ENCODE results near the gene CRYAB.

DNA sequence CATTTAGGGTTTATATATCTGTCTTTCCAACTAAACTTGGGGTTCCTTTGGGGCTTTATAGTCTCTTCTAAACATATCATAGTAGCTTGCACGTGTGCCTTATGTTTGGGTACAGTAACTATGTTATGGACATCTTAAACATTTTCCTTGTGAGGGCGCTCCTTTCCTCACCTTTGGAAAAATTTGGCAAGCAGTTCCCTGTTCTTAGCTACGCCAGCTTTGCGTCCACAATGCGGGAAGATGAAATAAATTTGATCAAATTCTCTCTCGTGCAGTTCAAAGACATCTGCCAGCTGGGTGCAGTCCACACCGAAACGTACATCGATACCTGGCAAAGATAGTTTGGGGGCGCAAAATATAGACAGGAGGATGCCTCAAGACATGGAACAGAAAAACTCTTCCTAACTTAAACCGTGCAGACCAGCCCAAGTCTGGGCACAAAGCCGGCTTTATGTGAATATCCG is 33.2 kb downstream of the CRYAB start:
- TF ChIP-seq, protein P1, sequence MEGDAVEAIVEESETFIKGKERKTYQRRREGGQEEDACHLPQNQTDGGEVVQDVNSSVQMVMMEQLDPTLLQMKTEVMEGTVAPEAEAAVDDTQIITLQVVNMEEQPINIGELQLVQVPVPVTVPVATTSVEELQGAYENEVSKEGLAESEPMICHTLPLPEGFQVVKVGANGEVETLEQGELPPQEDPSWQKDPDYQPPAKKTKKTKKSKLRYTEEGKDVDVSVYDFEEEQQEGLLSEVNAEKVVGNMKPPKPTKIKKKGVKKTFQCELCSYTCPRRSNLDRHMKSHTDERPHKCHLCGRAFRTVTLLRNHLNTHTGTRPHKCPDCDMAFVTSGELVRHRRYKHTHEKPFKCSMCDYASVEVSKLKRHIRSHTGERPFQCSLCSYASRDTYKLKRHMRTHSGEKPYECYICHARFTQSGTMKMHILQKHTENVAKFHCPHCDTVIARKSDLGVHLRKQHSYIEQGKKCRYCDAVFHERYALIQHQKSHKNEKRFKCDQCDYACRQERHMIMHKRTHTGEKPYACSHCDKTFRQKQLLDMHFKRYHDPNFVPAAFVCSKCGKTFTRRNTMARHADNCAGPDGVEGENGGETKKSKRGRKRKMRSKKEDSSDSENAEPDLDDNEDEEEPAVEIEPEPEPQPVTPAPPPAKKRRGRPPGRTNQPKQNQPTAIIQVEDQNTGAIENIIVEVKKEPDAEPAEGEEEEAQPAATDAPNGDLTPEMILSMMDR (IDR thresholded peaks at IDR 0.05): no peak
- TF ChIP-seq POLR2A (IDR thresholded peaks at IDR 0.05): no peak
